GM12878 (cell line): Measurements from ENCODE around the gene DNHD1. TPM values are rescaled to one million over a fixed set of nuclear protein-coding genes. Genes with fewer than 3 reads are reported as not detected.

Experiments used
- ATAC-seq: fragments of 200-7000 bp; cut with Tn5 transposase; 3 replicates; pipeline ENCODE4 v1.9.1; 2020; ENCODE audit warnings: mild to moderate bottlenecking, moderate library complexity
- BruUV-seq: library from RNA; stranded (reverse); fragments of 400-500 nt; replicated peaks from 2 replicates; lab custom pipeline; 2021; lab: Mats Ljungman, UMichigan
- CTCF ChIA-PET: fragments of 300-600 bp; sonication (Branson Sonifier 250); formaldehyde crosslinking; extraction: SDS; loops from one replicate; lab custom pipeline; 2021; ENCODE audit warnings: inconsistent platforms; lab: Yijun Ruan, JAX
- POLR2A ChIA-PET: fragments of 350-600 bp; formaldehyde crosslinking; extraction: SDS; loops from one replicate; lab custom pipeline; 2021; ENCODE audit warnings: inconsistent platforms; lab: Charles Lee
- RAD21 ChIA-PET: fragments of 300-600 bp; sonication (Branson Sonifier 250); formaldehyde crosslinking; loops from one replicate; lab custom pipeline; 2023; ENCODE audit warnings: antibody characterized with exemption; ENCODE audit not compliant: unreplicated experiment; lab: Charles Lee
- SMC1A ChIA-PET: fragments of 300-600 bp; sonication (Branson Sonifier 250); formaldehyde crosslinking; loops from one replicate; lab custom pipeline; 2023; ENCODE audit not compliant: unreplicated experiment, uncharacterized antibody; lab: Charles Lee
- DNase-seq: peaks from one replicate; pipeline ENCODE4 v3.0.0-alpha.2; 2011; ENCODE audit warnings: low read depth, low spot score
- FAIRE-seq: peaks from 3 replicates; lab custom pipeline; 2011; peaks lifted over from hg19 to GRCh38; lab: Jason Lieb, UNC
- H2AFZ ChIP-seq: 2 replicates; pipeline ENCODE4 v1.6.0; 2011; ENCODE audit warnings: low read depth, low read length, control low read depth; ENCODE audit not compliant: control insufficient read depth
- H3K27ac ChIP-seq: 2 replicates; pipeline ENCODE4 v1.5.1; 2011; ENCODE audit warnings: control low read depth; ENCODE audit not compliant: control insufficient read depth, insufficient read depth
- H3K27me3 ChIP-seq, 2 experiments: replicated peaks in 1 of 2; 2 replicates each; pipeline versions ENCODE4 v1.6.0 to v1.6.1; 2011; ENCODE audit warnings: low read length in 1 of 2; ENCODE audit not compliant: control insufficient read depth in 2 of 2, insufficient read depth in 2 of 2
- H3K36me3 ChIP-seq, 2 experiments: 2 replicates each; pipeline ENCODE4 v1.5.1; 2011; ENCODE audit warnings: low read length in 1 of 2; ENCODE audit not compliant: control insufficient read depth in 2 of 2, insufficient read depth in 2 of 2
- H3K4me1 ChIP-seq: 2 replicates; pipeline ENCODE4 v1.6.1; 2011; ENCODE audit warnings: mild to moderate bottlenecking, low read length, moderate library complexity, mixed read lengths; ENCODE audit not compliant: control insufficient read depth, insufficient read depth
- H3K4me2 ChIP-seq: 2 replicates; pipeline ENCODE4 v1.6.0; 2011; ENCODE audit warnings: control low read depth; ENCODE audit not compliant: control insufficient read depth, insufficient read depth
- H3K4me3 ChIP-seq: fragments of 200-600 bp; sonication (generic); 2 replicates; pipeline ENCODE4 v1.5.1; 2016
- H3K79me2 ChIP-seq: 2 replicates; pipeline ENCODE4 v1.6.0; 2011; ENCODE audit warnings: low read length; ENCODE audit not compliant: control insufficient read depth, insufficient read depth
- H3K9ac ChIP-seq: 2 replicates; pipeline ENCODE4 v1.8.0; 2011; ENCODE audit warnings: low read length, control low read depth, mixed read lengths; ENCODE audit not compliant: control insufficient read depth, insufficient read depth
- H3K9me3 ChIP-seq: replicated peaks from 3 replicates; pipeline ENCODE4 v1.5.1; 2011; ENCODE audit warnings: mild to moderate bottlenecking, low read length; ENCODE audit not compliant: control insufficient read depth, insufficient read depth
- H4K20me1 ChIP-seq: 2 replicates; pipeline ENCODE4 v1.6.0; 2011; ENCODE audit not compliant: control insufficient read depth, insufficient read depth
- ATF3 ChIP-seq: IDR thresholded peaks from 2 replicates; pipeline ENCODE4 v1.6.1; 2011; ENCODE audit warnings: low read depth, mild to moderate bottlenecking, low read length, moderate library complexity, borderline replicate concordance; ENCODE audit errors: extremely low read depth
- CBX5 ChIP-seq: sonication (generic); IDR thresholded peaks from 2 replicates; pipeline ENCODE4 v1.6.1; 2016; ENCODE audit warnings: low read depth, moderate library complexity, mild to moderate bottlenecking, inconsistent platforms
- FOS ChIP-seq: IDR thresholded peaks from 3 replicates; pipeline ENCODE4 v1.6.1; 2011; ENCODE audit warnings: borderline replicate concordance; ENCODE audit not compliant: insufficient read length; ENCODE audit errors: extremely low read depth
- POLR2A ChIP-seq: IDR thresholded peaks from 2 replicates; pipeline ENCODE4 v1.6.1; 2011; ENCODE audit warnings: low read depth, mild to moderate bottlenecking, low read length
- RELB ChIP-seq: fragments of 450-650 bp; IDR thresholded peaks from 2 replicates; pipeline ENCODE4 v1.6.1; 2017; ENCODE audit warnings: low read depth, mild to moderate bottlenecking, moderate library complexity
- ZNF217 ChIP-seq: fragments of 450-650 bp; IDR thresholded peaks from 2 replicates; pipeline ENCODE4 v1.6.1; 2017; ENCODE audit warnings: antibody characterized with exemption, mild to moderate bottlenecking
- WGBS: methylation state at CpG from one replicate; pipeline ENCODE4 v1.1.6; 2016; ENCODE audit warnings: low lambda C conversion rate; ENCODE audit not compliant: insufficient replicate concordance, insufficient coverage; ENCODE audit errors: missing lambda C conversion rate; 5-methylcytosine and 5-hydroxymethylcytosine counted together
- in situ Hi-C: fragments of 300-500 bp; cut with MboI; formaldehyde crosslinking; loops from 9 replicates; pipeline ENCODE4 v1.14.3; 2018; ENCODE audit warnings: mixed read lengths
- intact Hi-C: fragments of 100-400 bp; cut with micrococcal nuclease; formaldehyde crosslinking; loops from one replicate; pipeline ENCODE4 v1.14.2; 2022; ENCODE audit not compliant: unreplicated experiment
- polyA plus RNA-seq, 11 experiments: library from polyadenylated mRNA; depleted of rRNA in 4 of 11; unstranded in 6 of 11; stranded (reverse) in 5 of 11; fragments of >200 nt; fragmentation: Nextera tagmentation in 4 of 11; fragmentation: Illumina TruSeq in 1 of 11; extraction: Ambion mirVana in 4 of 11; extraction: Trizol in 1 of 11; gene quantifications; 1 replicate in 1 of 11; 2 replicates in 10 of 11; pipeline versions ENCODE4 v1.2.1 to v1.2.3, GENCODE V29; 2011 to 2016; ENCODE audit warnings: inconsistent platforms in 2 of 11, missing spikeins in 2 of 11, low read depth in 1 of 11
- total RNA-seq, 4 experiments: library from RNA; depleted of rRNA in 3 of 4; stranded (reverse); fragments of >200 nt in 3 of 4; fragmentation: Illumina TruSeq in 1 of 4; extraction: Trizol in 1 of 4; gene quantifications; 2 replicates each; pipeline versions ENCODE4 v1.2.1 to v1.2.3, GENCODE V29; 2013 to 2021

DNHD1 gene
- total and polyA plus RNA-seq, 10 of the 15 experiments (the other 5 are each of a cell fraction or from before 2014, with no cell fraction given) = 0.99 to 16.9 (median 8.6) TPM

- in situ Hi-C loops = loop anchor here (5.0 kb wide), 1 partner anchor 151 kb away; the partner anchor contains the start of gene MRPL17
- H3K27me3 ChIP-seq = no peaks in the 10 kb centered on the region
- no peaks in the 10 kb centered on the region for H3K9me3 ChIP-seq
- no peaks in the 10 kb centered on the region for H4K20me1 ChIP-seq
- WGBS = 49% methylated on average over 2 of the region's 2 CpGs
- no peak for ATAC-seq
- no peak for DNase-seq
- H3K36me3 ChIP-seq = peaks cover 0 to 3% of the 10 kb centered on the region in 2 experiments; a peak in 2 of 4 replicates
- ChIA-PET SMC1A (interaction anchor here (0.9 to 4.1 kb wide), 20 partner anchors 20 to 224 kb away, joined by 3 to 29 read pairs (median 4); partner anchors contain the start of genes MRPL17 and TAF10), CTCF (interaction anchor here (0.7 to 9.2 kb wide), 59 partner anchors 10 to 984 kb away, joined by 3 to 126 read pairs (median 5); partner anchors contain the start of genes ARFIP2, MRPL17, TIMM10B and TPP1)
- no peak overlapping the region for H3K9ac ChIP-seq
- no peak overlapping the region for H3K27ac ChIP-seq
- no peaks in the 10 kb centered on the region for H3K79me2 ChIP-seq
- BruUV-seq = no TSS peak
- no peak overlapping the region for H3K4me2 ChIP-seq
- TF ChIP-seq POLR2A (no peak), CBX5 (no peak), FOS (no peak), RELB (no peak), ZNF217 (no peak), ATF3 (no peak)
- TF ChIP-seq, all 136 proteins: peak for 0
- ChIA-PET RAD21 (interaction anchor here (0.6 to 4.7 kb wide), 19 partner anchors 12 to 227 kb away, joined by 3 to 74 read pairs (median 4); partner anchors contain the start of genes MRPL17, TAF10 and TPP1), POLR2A (interaction anchor here (1.2 to 1.3 kb wide), 2 partner anchors 76 to 82 kb away, joined by 3 read pairs; no protein-coding TSS in a partner anchor)
- intact Hi-C loops = loop anchor here (1.0 to 5.0 kb wide), 5 partner anchors 72 to 226 kb away; partner anchors contain the start of genes ILK, MRPL17 and RRP8
- peaks cover 12% of the 10 kb centered on the region; the same call in 1 of the 2 replicates for H3K4me1 ChIP-seq
- H2AFZ ChIP-seq = no peak overlapping the region
- H3K4me3 ChIP-seq = no peak overlapping the region
- FAIRE-seq = no peak
Measured at GRCh38 chr11:6530848-6531247, 33.8 kb downstream of the DNHD1 start.
